H1 (cell line): Measurements from ENCODE around the gene AMHR2. TPM values are rescaled to one million over a fixed set of nuclear protein-coding genes. Genes with fewer than 3 reads are reported as not detected.

Experiments
- BACH1 ChIP-seq: IDR thresholded peaks from 2 replicates; pipeline ENCODE4 v1.6.1; 2012; ENCODE audit warnings: low read length, improper control_type of control experiment
- EGR1 ChIP-seq: IDR thresholded peaks from 2 replicates; pipeline ENCODE4 v1.6.1; 2011; ENCODE audit warnings: low read depth, low read length, borderline replicate concordance
- RNF2 ChIP-seq: fragments of 200-900, 300-1000 bp; sonication (generic); IDR thresholded peaks from 2 replicates; pipeline ENCODE4 v1.7.1; 2016; ENCODE audit warnings: borderline replicate concordance, low read depth, mild to moderate bottlenecking, antibody characterized with exemption, low read length; ENCODE audit not compliant: poor library complexity, severe bottlenecking; ENCODE audit errors: missing control alignments
- SIX5 ChIP-seq: IDR thresholded peaks from 2 replicates; pipeline ENCODE4 v1.6.1; 2011; ENCODE audit warnings: mild to moderate bottlenecking, low read depth, low read length
- polyA plus RNA-seq, 7 experiments: library from polyadenylated mRNA; depleted of rRNA in 3 of 7; stranded (reverse) in 5 of 7; unstranded in 2 of 7; fragments of >200 nt in 5 of 7; fragments of 200-250 nt in 2 of 7; gene quantifications; 1 replicate in 5 of 7; 2 replicates in 1 of 7; 4 replicates in 1 of 7; pipeline versions ENCODE4 v1.2.1 to v1.2.3, GENCODE V29; 2011 to 2013; ENCODE audit warnings: missing spikeins in 2 of 7, mixed read lengths in 2 of 7
- total RNA-seq: library from RNA; stranded (reverse); fragmentation: NEBNext Ultra II Directional; extraction: Animal tissue kit (Norgen Biotek cat#: 25700); gene quantifications from 2 replicates; pipeline ENCODE4 v1.2.1, GENCODE V29; 2021
- TF ChIP-seq, protein P1 (sequence below): fragments of 300-600 bp; sonication (generic); IDR thresholded peaks from 2 replicates; pipeline ENCODE4 v1.7.1; 2012; ENCODE audit warnings: low read length, moderate library complexity, mild to moderate bottlenecking, inconsistent platforms; ENCODE audit not compliant: insufficient replicate concordance

The AMHR2 gene
- total and polyA plus RNA-seq, 2 of the 8 experiments (the other 6 are each of a cell fraction or from before 2014, with no cell fraction given): 0.29 to 0.35 TPM

DNA sequence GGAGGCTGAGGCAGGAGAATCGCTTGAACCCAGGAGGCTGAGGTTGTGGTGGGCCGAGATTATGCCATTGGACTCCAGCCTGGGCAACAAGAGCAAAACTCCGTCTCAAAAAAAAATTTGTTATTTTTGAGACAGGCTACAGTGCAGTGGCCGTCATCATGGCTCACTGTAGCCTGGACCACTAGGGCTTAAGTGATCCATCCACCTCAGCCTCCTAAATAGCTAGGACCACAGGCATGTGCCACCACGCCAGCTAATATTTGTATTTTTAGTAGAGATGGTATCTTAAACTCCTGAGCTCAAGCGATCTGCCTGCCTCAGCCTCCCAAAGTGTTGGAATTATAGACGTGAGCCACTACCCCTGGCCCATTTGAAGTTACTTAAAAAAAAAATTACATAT is 27.3 kb downstream of the AMHR2 start (continued):
- TF ChIP-seq, protein P1, sequence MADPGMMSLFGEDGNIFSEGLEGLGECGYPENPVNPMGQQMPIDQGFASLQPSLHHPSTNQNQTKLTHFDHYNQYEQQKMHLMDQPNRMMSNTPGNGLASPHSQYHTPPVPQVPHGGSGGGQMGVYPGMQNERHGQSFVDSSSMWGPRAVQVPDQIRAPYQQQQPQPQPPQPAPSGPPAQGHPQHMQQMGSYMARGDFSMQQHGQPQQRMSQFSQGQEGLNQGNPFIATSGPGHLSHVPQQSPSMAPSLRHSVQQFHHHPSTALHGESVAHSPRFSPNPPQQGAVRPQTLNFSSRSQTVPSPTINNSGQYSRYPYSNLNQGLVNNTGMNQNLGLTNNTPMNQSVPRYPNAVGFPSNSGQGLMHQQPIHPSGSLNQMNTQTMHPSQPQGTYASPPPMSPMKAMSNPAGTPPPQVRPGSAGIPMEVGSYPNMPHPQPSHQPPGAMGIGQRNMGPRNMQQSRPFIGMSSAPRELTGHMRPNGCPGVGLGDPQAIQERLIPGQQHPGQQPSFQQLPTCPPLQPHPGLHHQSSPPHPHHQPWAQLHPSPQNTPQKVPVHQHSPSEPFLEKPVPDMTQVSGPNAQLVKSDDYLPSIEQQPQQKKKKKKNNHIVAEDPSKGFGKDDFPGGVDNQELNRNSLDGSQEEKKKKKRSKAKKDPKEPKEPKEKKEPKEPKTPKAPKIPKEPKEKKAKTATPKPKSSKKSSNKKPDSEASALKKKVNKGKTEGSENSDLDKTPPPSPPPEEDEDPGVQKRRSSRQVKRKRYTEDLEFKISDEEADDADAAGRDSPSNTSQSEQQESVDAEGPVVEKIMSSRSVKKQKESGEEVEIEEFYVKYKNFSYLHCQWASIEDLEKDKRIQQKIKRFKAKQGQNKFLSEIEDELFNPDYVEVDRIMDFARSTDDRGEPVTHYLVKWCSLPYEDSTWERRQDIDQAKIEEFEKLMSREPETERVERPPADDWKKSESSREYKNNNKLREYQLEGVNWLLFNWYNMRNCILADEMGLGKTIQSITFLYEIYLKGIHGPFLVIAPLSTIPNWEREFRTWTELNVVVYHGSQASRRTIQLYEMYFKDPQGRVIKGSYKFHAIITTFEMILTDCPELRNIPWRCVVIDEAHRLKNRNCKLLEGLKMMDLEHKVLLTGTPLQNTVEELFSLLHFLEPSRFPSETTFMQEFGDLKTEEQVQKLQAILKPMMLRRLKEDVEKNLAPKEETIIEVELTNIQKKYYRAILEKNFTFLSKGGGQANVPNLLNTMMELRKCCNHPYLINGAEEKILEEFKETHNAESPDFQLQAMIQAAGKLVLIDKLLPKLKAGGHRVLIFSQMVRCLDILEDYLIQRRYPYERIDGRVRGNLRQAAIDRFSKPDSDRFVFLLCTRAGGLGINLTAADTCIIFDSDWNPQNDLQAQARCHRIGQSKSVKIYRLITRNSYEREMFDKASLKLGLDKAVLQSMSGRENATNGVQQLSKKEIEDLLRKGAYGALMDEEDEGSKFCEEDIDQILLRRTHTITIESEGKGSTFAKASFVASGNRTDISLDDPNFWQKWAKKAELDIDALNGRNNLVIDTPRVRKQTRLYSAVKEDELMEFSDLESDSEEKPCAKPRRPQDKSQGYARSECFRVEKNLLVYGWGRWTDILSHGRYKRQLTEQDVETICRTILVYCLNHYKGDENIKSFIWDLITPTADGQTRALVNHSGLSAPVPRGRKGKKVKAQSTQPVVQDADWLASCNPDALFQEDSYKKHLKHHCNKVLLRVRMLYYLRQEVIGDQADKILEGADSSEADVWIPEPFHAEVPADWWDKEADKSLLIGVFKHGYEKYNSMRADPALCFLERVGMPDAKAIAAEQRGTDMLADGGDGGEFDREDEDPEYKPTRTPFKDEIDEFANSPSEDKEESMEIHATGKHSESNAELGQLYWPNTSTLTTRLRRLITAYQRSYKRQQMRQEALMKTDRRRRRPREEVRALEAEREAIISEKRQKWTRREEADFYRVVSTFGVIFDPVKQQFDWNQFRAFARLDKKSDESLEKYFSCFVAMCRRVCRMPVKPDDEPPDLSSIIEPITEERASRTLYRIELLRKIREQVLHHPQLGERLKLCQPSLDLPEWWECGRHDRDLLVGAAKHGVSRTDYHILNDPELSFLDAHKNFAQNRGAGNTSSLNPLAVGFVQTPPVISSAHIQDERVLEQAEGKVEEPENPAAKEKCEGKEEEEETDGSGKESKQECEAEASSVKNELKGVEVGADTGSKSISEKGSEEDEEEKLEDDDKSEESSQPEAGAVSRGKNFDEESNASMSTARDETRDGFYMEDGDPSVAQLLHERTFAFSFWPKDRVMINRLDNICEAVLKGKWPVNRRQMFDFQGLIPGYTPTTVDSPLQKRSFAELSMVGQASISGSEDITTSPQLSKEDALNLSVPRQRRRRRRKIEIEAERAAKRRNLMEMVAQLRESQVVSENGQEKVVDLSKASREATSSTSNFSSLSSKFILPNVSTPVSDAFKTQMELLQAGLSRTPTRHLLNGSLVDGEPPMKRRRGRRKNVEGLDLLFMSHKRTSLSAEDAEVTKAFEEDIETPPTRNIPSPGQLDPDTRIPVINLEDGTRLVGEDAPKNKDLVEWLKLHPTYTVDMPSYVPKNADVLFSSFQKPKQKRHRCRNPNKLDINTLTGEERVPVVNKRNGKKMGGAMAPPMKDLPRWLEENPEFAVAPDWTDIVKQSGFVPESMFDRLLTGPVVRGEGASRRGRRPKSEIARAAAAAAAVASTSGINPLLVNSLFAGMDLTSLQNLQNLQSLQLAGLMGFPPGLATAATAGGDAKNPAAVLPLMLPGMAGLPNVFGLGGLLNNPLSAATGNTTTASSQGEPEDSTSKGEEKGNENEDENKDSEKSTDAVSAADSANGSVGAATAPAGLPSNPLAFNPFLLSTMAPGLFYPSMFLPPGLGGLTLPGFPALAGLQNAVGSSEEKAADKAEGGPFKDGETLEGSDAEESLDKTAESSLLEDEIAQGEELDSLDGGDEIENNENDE: no peak
- TF ChIP-seq SIX5 (no peak), BACH1 (no peak), EGR1 (no peak), RNF2 (no peak)
